Measurements from ENCODE around the gene FAM221B. TPM values are rescaled to one million over a fixed set of nuclear protein-coding genes. Genes with fewer than 3 reads are reported as not detected.
A peak's percentile ranks its signal among the peaks of the same experiment; 100 is the strongest.

FAM221B gene
- total and polyA plus RNA-seq, 9 of the 15 experiments (the other 6 are each of a cell fraction or from before 2014, with no cell fraction given), result 0.01 TPM; not detected in 8

DNA sequence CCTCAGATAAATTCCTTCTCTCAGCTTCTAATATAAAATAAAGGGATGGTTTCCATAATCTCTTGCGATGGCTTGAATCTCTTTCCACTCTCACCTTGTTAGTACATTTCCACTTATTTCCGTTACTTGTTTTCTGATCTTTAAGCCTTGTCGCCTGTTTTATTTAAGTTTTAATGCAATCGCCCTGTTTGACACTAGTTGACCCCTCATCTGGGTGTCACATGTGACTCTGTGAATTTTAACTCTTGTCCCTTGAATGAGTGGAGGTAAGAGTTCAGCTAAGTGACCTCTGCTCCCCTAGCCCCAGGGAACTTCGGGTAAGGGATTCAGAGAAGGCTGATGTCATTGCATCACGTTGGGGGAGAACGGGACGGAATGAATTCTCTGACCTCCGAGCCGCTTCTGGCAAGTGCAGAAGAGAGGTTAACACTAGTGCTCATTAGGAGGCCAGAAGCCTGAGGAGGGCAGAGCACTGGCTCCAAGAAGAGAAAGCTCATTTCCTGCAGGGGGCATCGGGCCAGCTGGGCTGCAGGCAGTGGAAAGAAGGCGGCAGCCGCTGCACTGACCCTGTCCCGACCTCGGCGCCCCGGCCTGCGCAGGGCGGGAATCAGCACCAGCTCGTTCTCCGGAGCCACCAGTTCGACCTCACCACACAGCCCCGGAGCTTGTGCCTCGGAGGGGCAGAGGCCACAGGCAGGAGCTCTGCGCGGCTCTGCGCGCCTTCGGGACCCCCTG lies 14.3 kb downstream of the FAM221B start (continued):
- TF ChIP-seq, protein P1, sequence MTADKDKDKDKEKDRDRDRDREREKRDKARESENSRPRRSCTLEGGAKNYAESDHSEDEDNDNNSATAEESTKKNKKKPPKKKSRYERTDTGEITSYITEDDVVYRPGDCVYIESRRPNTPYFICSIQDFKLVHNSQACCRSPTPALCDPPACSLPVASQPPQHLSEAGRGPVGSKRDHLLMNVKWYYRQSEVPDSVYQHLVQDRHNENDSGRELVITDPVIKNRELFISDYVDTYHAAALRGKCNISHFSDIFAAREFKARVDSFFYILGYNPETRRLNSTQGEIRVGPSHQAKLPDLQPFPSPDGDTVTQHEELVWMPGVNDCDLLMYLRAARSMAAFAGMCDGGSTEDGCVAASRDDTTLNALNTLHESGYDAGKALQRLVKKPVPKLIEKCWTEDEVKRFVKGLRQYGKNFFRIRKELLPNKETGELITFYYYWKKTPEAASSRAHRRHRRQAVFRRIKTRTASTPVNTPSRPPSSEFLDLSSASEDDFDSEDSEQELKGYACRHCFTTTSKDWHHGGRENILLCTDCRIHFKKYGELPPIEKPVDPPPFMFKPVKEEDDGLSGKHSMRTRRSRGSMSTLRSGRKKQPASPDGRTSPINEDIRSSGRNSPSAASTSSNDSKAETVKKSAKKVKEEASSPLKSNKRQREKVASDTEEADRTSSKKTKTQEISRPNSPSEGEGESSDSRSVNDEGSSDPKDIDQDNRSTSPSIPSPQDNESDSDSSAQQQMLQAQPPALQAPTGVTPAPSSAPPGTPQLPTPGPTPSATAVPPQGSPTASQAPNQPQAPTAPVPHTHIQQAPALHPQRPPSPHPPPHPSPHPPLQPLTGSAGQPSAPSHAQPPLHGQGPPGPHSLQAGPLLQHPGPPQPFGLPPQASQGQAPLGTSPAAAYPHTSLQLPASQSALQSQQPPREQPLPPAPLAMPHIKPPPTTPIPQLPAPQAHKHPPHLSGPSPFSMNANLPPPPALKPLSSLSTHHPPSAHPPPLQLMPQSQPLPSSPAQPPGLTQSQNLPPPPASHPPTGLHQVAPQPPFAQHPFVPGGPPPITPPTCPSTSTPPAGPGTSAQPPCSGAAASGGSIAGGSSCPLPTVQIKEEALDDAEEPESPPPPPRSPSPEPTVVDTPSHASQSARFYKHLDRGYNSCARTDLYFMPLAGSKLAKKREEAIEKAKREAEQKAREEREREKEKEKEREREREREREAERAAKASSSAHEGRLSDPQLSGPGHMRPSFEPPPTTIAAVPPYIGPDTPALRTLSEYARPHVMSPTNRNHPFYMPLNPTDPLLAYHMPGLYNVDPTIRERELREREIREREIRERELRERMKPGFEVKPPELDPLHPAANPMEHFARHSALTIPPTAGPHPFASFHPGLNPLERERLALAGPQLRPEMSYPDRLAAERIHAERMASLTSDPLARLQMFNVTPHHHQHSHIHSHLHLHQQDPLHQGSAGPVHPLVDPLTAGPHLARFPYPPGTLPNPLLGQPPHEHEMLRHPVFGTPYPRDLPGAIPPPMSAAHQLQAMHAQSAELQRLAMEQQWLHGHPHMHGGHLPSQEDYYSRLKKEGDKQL (CRISPR knock-in tag; IDR thresholded peaks at IDR 0.05; ENCODE audit: borderline replicate concordance), result no peak
- TF ChIP-seq CCAR2 (IDR thresholded peaks at IDR 0.05; ENCODE audit: low read depth, low read length), result no peak
- TF ChIP-seq PRPF4 (IDR thresholded peaks at IDR 0.05; ENCODE audit: insufficient read depth, low read depth, low read length, poor library complexity, severe bottlenecking), result no peak
- TF ChIP-seq, protein P2, sequence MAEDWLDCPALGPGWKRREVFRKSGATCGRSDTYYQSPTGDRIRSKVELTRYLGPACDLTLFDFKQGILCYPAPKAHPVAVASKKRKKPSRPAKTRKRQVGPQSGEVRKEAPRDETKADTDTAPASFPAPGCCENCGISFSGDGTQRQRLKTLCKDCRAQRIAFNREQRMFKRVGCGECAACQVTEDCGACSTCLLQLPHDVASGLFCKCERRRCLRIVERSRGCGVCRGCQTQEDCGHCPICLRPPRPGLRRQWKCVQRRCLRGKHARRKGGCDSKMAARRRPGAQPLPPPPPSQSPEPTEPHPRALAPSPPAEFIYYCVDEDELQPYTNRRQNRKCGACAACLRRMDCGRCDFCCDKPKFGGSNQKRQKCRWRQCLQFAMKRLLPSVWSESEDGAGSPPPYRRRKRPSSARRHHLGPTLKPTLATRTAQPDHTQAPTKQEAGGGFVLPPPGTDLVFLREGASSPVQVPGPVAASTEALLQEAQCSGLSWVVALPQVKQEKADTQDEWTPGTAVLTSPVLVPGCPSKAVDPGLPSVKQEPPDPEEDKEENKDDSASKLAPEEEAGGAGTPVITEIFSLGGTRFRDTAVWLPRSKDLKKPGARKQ (CRISPR knock-in tag; IDR thresholded peaks at IDR 0.05), result no peak
- TF ChIP-seq, protein P3, sequence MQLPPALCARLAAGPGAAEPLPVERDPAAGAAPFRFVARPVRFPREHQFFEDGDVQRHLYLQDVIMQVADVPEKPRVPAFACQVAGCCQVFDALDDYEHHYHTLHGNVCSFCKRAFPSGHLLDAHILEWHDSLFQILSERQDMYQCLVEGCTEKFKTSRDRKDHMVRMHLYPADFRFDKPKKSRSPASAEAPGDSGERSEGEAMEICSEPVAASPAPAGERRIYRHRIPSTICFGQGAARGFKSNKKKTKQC (CRISPR knock-in tag; IDR thresholded peaks at IDR 0.05), result 0 out of 2 replicates have a peak, but pooled peaks have one; percentile 50
- TF ChIP-seq, protein P4, sequence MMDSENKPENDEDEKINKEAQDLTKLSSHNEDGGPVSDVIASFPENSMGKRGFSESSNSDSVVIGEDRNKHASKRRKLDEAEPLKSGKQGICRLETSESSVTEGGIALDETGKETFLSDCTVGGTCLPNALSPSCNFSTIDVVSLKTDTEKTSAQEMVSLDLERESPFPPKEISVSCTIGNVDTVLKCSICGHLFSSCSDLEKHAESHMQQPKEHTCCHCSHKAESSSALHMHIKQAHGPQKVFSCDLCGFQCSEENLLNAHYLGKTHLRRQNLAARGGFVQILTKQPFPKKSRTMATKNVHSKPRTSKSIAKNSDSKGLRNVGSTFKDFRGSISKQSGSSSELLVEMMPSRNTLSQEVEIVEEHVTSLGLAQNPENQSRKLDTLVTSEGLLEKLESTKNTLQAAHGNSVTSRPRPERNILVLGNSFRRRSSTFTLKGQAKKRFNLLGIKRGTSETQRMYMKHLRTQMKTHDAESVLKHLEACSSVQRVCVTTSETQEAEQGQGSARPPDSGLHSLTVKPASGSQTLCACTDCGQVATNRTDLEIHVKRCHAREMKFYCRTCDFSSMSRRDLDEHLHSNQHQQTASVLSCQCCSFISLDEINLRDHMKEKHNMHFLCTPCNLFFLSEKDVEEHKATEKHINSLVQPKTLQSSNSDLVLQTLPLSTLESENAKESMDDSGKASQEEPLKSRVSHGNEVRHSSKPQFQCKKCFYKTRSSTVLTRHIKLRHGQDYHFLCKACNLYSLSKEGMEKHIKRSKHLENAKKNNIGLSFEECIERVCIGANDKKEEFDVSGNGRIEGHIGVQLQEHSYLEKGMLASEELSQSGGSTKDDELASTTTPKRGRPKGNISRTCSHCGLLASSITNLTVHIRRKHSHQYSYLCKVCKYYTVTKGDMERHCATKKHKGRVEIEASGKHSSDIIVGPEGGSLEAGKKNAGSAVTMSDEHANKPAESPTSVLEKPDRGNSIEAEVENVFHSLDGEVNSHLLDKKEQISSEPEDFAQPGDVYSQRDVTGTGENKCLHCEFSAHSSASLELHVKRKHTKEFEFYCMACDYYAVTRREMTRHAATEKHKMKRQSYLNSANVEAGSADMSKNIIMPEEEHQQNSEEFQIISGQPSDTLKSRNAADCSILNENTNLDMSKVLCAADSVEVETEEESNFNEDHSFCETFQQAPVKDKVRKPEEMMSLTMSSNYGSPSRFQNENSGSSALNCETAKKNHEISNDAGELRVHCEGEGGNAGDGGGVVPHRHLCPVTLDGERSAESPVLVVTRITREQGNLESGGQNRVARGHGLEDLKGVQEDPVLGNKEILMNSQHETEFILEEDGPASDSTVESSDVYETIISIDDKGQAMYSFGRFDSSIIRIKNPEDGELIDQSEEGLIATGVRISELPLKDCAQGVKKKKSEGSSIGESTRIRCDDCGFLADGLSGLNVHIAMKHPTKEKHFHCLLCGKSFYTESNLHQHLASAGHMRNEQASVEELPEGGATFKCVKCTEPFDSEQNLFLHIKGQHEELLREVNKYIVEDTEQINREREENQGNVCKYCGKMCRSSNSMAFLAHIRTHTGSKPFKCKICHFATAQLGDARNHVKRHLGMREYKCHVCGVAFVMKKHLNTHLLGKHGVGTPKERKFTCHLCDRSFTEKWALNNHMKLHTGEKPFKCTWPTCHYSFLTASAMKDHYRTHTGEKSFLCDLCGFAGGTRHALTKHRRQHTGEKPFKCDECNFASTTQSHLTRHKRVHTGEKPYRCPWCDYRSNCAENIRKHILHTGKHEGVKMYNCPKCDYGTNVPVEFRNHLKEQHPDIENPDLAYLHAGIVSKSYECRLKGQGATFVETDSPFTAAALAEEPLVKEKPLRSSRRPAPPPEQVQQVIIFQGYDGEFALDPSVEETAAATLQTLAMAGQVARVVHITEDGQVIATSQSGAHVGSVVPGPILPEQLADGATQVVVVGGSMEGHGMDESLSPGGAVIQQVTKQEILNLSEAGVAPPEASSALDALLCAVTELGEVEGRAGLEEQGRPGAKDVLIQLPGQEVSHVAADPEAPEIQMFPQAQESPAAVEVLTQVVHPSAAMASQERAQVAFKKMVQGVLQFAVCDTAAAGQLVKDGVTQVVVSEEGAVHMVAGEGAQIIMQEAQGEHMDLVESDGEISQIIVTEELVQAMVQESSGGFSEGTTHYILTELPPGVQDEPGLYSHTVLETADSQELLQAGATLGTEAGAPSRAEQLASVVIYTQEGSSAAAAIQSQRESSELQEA (IDR thresholded peaks at IDR 0.05; ENCODE audit: low read depth), result no peak
- TF ChIP-seq HDAC2 (IDR thresholded peaks at IDR 0.05), result no peak
- no peak for TF ChIP-seq MCM5 (IDR thresholded peaks at IDR 0.05; ENCODE audit: low read depth)
- TF ChIP-seq CREM (IDR thresholded peaks at IDR 0.05; ENCODE audit: low read depth), result 0 out of 2 replicates have a peak, but pooled peaks have one; percentile 7
- no peak for TF ChIP-seq ZNF699 (CRISPR knock-in tag; IDR thresholded peaks at IDR 0.05; ENCODE audit: insufficient replicate concordance)

Measured in K562 (cell line).